Skin epidermis (tissue), 12 donors: ENCODE measurements around the gene DBNDD2.

Source experiments
- H3K27ac ChIP-seq, 21 experiments: fragments of 200-600 bp; sonication (generic) in 11 of 21; one replicate each; pipeline ENCODE4 v1.5.0; 2020; ENCODE audit warnings: mild to moderate bottlenecking in 3 of 21, inconsistent platforms in 2 of 21, moderate library complexity in 2 of 21
- H3K4me3 ChIP-seq, 7 experiments: fragments of 200-600 bp; sonication (generic) in 2 of 7; one replicate each; pipeline ENCODE4 v1.5.0; 2020; ENCODE audit warnings: inconsistent platforms in 2 of 7, mild to moderate bottlenecking in 2 of 7, moderate library complexity in 1 of 7

The DBNDD2 gene

DNA sequence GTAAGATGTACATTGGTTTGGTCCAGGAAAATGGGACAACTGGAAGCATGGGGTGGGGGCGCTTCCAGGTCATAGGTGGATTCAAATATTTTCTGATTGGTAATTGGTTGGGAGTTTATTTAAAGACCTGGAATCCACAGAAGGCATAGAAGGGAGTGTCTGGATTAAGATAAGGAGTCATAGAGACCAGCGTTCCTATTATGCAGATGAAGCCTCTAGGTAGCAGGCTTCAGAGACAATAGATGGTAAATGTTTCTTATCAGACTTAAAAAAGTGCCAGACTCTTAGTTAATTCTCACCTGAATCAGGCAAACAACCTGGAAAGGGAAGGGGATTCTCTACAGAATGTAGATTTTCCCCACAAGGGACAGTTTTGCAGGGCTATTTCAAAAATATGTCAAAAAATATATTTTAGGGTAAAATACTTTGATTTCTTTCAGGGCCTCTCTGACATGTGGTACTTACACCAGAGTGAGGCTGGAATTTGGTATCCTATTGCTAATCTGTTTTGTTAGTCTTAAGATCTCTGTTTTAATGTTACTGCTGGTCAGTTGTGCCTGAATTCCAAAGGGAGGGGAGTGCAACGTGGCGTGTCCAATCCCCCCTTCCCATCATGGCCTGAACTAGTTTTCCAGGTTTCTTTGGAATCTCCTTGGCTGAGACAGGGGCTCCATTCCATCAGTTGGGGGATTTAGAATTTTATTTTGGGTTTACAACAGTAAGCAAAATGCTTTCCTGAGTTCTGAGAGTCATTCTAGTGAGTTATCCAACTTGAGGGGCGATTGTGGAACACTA lies 33.0 kb downstream of the DBNDD2 start:
- Histone ChIP-seq H3K27ac (no peak overlapping the region), H3K4me3 (no peak overlapping the region)

DNA sequence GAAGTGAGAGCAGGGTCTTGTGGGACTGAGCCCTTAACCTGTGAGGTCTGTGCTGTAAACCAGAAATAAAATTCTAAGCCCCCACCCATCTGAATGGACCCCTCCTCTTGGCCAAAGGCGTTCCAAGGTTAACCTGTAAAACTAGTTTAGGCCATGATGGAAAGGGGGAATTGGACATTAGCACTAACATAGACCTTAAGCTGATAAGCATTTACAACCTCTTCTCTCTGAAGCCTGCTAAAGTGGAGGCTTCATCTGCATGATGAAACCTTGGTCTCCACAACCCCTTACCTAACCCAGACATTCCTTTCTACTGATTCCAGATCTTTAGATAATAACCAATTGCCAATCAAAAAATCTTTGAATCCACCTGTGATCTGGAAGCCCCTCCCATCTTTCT lies 33.7 kb downstream of the DBNDD2 start:
- H3K4me3 ChIP-seq = no peak overlapping the region
- H3K27ac ChIP-seq = no peak overlapping the region

DNA sequence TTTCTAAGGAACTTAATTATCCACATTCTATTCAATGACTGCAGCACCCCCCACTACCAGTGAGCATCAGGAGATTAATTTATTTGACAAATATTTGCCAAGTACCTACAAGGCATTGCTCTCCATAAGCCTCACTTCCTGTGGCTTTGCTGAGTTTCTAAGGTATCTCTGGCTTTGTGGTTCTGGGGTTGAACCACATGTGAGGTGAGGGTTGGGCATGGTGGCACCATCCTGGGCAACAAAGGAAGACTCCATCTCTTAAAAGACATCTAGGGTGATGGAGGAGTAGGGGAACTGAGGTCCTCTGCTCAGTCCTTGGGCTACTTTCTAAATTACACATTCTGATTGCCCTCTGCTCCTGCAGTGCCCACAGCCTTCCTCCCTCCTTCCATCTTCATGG lies 36.0 kb downstream of the DBNDD2 start:
- H3K27ac ChIP-seq = no peak overlapping the region
- no peak overlapping the region for H3K4me3 ChIP-seq

DNA sequence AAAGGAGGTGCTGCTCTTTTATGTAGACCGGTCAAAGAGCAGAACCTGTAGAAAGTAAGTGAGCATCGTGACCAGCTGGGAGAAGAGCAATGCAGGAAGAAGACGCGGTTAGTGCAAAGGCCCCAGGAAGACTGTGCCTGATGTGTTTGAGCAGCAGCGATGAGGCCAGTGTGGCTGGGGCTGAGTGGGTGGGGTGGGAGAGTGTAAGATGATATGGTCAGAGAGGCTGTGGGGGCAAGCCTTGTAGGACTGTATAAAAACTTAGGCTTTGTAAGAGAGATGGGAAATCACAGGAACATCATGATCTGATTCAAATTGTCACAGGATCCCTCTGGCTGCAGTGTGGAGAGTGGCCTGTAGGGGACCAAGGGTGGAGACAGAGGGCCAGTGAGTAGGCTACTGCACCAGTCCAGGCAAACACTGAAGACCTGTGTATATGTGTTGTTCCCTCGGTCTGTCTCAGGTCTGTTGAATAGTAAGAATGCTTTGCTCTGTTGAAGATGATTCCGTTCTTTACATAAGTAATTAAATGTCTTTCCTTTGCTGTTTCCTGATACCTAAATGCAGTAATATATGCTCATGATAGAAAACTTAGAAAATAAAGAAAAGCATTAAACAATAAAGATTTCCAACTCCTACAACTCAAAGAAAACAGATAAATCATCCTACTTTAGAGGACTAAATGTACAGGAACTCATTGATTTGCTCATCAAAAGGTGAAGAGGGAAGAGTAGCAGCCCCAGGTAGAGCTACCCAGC lies 37.9 kb downstream of the DBNDD2 start:
- Histone ChIP-seq H3K4me3 (no peak overlapping the region), H3K27ac (no peak overlapping the region)

DNA sequence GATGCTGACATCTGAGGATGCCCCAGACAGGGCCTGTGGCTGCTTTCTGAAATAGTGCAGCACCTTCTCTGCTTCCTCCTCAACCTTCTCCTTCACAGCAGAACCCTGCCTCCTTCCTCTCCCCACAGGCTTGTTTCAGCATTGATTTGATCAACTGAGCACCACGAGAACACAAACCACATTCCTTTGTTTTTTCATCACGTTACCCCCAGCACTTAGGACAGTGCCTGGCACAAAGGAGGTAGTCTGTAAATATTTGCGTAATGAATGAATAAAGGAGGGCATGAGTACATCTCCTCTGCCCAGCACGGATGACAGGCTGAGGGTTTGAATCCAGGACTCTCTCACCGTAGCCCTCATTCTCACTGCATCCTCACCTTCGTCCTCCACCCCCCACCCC lies 40.2 kb downstream of the DBNDD2 start:
- H3K4me3 ChIP-seq = no peak overlapping the region
- no peak overlapping the region for H3K27ac ChIP-seq

DNA sequence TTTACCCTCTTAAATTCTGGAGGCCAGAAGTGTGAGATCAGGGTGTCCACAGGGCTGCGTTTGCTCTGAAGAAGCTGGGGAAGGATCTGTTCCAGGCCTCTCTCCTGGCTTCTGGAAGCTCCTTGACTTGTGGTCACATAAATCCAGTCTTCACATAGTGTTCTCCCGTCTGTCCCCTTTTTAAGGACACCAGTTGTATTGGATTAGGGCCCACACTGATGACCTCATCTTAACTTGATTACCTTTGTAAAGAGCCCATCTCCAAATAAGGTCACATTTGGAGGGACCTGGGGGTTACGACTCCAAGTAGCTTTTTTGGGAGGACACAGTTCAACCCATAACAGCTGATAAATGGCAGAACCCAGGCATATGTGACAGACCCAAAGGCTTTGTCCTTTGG lies 41.4 kb downstream of the DBNDD2 start:
- Histone ChIP-seq H3K27ac (no peak overlapping the region), H3K4me3 (no peak overlapping the region)

DNA sequence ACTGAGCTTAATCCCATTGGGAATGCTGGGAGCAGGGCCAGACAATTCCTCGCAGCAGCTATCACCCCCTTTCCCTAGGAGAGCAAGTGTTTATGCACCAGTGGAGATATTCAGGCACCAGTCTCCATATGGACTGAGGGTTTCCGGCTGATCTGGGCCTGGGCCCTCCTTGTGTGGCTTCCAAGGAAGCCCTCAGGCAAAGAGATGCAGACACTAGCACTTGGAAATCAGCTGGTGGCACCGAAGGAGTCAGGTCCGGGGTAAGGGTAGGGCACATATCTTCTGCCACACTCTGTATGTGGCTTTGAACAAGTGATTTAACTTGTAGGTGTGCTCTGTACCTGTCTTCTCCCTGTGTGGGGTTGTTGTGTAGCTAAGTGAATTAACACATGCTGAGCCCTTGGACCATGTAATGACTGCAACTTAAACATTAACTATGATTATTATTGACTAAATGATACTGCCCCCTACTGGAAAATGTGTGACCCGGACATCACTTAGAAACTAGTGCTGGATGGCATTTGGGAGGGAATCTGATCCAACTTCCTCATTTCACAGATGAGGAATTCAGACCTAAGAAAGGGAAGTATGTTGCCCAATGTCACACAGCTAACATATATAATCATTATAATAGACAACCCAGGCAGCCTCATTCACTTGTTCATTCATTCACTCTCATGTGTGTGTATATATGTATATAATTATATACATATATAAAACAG lies 42.2 kb downstream of the DBNDD2 start:
- Histone ChIP-seq H3K27ac (no peak overlapping the region), H3K4me3 (no peak overlapping the region)

DNA sequence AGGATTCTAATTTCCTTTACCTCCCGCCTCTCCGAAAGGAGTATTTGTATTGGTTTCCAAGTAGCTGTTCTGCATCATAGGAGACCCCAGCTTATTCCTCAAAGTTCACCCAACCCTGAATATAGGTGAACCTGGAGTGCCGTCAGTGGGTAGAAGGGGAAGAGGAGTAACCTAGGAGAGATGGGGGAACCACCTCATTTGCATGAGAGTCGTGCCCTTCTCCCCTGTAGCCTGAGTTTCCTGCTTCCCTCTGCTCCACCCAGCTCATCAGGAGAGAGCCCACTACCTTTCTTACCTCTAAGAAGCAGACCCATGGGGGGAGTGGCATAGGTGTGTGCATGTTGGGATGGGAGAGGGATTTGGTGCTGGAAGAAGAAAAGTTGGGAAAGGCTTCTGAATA lies 44.1 kb downstream of the DBNDD2 start:
- Histone ChIP-seq H3K4me3 (no peak overlapping the region), H3K27ac (no peak overlapping the region)

DNA sequence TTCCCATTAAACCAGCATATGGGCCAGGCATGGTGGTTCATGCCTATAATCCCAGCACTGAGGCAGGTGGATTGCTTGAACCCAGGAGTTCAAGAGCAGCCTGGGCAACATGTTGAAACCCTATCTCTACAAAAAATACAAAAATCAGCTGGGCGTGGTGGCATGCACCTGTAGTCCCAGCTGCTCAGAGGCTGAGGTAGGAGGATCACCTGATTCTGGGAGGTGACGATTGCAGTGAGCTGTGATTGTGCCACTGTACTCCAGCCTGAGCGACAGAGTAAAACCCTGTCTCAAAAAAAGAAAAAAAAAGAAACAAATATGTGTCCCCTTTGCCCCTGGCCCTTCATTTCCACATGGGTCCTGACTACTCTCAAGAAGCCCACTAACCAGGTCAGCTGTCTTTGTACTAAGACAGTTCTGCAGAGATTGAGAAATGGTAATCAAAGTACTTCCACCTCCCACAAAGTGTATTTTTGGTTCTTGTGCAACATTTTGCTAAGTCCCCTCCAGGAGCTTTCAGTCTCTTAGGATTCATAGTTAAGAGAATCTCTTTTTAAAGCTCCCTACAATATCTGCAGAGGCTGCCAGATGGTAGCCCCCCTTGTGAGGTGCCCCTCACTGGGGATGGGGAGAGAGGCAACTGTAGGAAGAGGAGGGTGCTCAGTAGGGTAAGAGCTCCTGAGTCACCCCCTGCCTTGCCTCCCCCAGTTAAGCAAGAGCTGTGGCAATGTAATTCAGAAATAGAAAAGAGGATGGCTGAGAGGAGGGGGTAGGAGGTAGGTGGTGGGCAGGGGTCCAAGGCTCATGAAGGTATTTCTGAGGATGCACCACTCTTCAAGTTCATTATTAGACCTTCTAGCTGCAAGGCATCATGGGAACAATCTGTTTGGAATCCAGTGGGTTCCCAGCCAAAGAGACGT lies 44.9 kb downstream of the DBNDD2 start:
- no peak overlapping the region for H3K27ac ChIP-seq
- no peak overlapping the region for H3K4me3 ChIP-seq

DNA sequence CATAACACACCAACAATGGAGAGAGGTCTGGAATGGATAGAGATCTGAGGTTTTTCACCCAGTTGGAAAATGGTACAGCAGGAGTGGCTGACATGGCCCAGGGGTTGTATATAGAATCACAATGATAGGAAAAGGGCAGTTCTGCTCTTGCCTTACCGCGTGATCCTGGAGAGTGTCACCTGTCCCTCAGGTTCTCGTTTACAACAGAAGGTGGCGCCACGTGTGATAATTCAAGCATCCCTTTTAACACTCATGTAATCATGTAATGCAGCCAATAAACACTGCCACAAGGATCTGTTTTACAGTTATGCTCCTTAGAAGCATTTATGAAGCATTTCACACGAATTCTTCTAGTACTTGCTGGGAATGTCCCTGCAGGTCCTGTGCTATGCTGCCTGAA lies 48.5 kb downstream of the DBNDD2 start:
- no peak overlapping the region for H3K4me3 ChIP-seq
- no peak overlapping the region for H3K27ac ChIP-seq

DNA sequence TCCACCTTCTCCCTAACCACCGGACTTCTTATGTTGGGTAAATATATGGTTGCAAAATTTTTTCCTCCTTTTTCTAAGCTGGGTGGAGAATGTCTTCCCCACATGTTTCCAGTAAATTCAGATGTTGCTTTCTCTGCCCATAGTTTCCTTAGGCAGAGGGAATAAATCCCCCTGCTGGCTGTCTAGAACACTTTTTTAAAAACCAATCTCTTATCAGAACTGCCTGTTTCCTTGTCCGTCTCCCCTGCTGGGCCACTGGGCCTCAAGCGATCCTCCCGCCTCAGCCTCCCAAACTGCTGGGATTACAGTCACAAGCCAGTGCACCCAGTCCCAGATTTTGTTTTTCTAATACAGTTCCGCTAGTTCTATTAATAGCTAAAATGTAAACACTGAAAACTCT lies 51.5 kb downstream of the DBNDD2 start:
- H3K4me3 ChIP-seq = no peak overlapping the region
- H3K27ac ChIP-seq = no peak overlapping the region
